Vagina (tissue), 2 donors: ENCODE data around the gene GRIK5. TPM values are rescaled to one million over a fixed set of nuclear protein-coding genes. Genes with fewer than 3 reads are reported as not detected.
"Not testable (repeated sequence)": the region's sequence is repeated elsewhere in the genome, so short reads cannot be mapped to it uniquely, and the experiment has no call there.

Source experiments
- DNase-seq, 2 donors: peaks; one replicate each; pipeline ENCODE4 v3.0.0-alpha.2; 2017; ENCODE audit errors: extremely low spot score in 2 of 2
- H3K27ac ChIP-seq: fragments of 200-600 bp; sonication (generic); one replicate; pipeline ENCODE4 v1.5.1; 2019
- H3K27me3 ChIP-seq: fragments of 200-600 bp; sonication (generic); one replicate; pipeline ENCODE4 v1.5.1; 2019
- H3K36me3 ChIP-seq, 2 donors: fragments of 200-600 bp; sonication (generic); one replicate each; pipeline ENCODE4 v1.5.1; 2017 to 2019
- H3K4me1 ChIP-seq: fragments of 200-600 bp; sonication (generic); one replicate; pipeline ENCODE4 v1.5.1; 2019
- H3K4me3 ChIP-seq, 2 donors: fragments of 200-600 bp; sonication (generic); 1 replicate in 1 of 2; 2 replicates in 1 of 2; pipeline ENCODE4 v1.5.1; 2016 to 2019
- H3K9me3 ChIP-seq: fragments of 200-600 bp; sonication (generic); one replicate; pipeline ENCODE4 v1.5.1; 2019
- POLR2A ChIP-seq, 2 donors: fragments of 450-650 bp; IDR thresholded peaks; one replicate each; pipeline ENCODE4 v1.6.1; 2017; ENCODE audit warnings: antibody characterized with exemption in 2 of 2, mild to moderate bottlenecking in 2 of 2, moderate library complexity in 2 of 2
- POLR2AphosphoS5 ChIP-seq, 2 donors: sonication (generic); formaldehyde crosslinking; IDR thresholded peaks; one replicate each; pipeline ENCODE4 v1.9.0; 2017; ENCODE audit warnings: antibody characterized with exemption in 2 of 2, mild to moderate bottlenecking in 2 of 2, low read depth in 1 of 2; ENCODE audit not compliant: insufficient read depth in 1 of 2
- intact Hi-C: fragments of 100-400 bp; cut with DNase I; formaldehyde crosslinking; loops from one replicate; pipeline ENCODE4 v1.15.1; 2023
- total RNA-seq: library from RNA; depleted of rRNA; stranded (reverse); fragments of >200 nt; gene quantifications from one replicate; pipeline ENCODE4 v1.2.3, GENCODE V29; 2016
- TF ChIP-seq, protein P1 (sequence below), 3 experiments: fragments of 450-650 bp in 2 of 3; fragments of 200-600 bp in 1 of 3; sonication (generic) in 1 of 3; IDR thresholded peaks; one replicate each; pipeline ENCODE4 v1.5.1; 2017 to 2019; ENCODE audit warnings: antibody characterized with exemption in 3 of 3, mild to moderate bottlenecking in 2 of 3, moderate library complexity in 2 of 3

GRIK5 gene
- total RNA-seq, 1 donor from 2014 or later = 2.5 TPM

DNA sequence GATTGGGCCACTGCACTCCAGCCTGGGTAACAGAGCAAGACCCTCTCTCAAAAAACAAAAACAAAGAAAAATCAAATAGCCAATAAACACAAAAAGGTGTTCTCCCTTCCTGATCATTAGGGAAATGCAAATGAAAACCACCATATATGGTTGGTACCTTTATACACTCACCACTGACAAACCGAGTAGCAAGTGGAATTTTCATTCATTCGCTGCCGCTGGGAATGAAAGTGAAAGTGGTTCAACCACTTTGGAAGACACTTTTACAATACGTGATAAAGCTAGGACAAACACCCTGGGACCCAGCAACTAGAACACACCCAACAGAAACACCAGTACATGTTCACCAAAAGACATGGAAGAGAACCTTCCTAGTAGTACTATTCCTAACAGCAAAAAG, 21.0 kb downstream of the GRIK5 start:
- TF ChIP-seq, protein P1, sequence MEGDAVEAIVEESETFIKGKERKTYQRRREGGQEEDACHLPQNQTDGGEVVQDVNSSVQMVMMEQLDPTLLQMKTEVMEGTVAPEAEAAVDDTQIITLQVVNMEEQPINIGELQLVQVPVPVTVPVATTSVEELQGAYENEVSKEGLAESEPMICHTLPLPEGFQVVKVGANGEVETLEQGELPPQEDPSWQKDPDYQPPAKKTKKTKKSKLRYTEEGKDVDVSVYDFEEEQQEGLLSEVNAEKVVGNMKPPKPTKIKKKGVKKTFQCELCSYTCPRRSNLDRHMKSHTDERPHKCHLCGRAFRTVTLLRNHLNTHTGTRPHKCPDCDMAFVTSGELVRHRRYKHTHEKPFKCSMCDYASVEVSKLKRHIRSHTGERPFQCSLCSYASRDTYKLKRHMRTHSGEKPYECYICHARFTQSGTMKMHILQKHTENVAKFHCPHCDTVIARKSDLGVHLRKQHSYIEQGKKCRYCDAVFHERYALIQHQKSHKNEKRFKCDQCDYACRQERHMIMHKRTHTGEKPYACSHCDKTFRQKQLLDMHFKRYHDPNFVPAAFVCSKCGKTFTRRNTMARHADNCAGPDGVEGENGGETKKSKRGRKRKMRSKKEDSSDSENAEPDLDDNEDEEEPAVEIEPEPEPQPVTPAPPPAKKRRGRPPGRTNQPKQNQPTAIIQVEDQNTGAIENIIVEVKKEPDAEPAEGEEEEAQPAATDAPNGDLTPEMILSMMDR (IDR thresholded peaks at IDR 0.05) = no peak
- no peak for TF ChIP-seq POLR2AphosphoS5 (IDR thresholded peaks at IDR 0.05; ENCODE audit: insufficient read depth in 1 of 2, low read depth in 1 of 2)
- no peak for TF ChIP-seq POLR2A (IDR thresholded peaks at IDR 0.05)
- no peak for DNase-seq
- Histone ChIP-seq H3K4me3 (no peak overlapping the region), H3K27me3 (no peaks in the 10 kb centered on the region), H3K36me3 (no peaks in the 10 kb centered on the region), H3K9me3 (no peaks in the 10 kb centered on the region), H3K4me1 (peaks cover 11% of the 10 kb centered on the region), H3K27ac (no peak overlapping the region)
- intact Hi-C loops = no loop called here

DNA sequence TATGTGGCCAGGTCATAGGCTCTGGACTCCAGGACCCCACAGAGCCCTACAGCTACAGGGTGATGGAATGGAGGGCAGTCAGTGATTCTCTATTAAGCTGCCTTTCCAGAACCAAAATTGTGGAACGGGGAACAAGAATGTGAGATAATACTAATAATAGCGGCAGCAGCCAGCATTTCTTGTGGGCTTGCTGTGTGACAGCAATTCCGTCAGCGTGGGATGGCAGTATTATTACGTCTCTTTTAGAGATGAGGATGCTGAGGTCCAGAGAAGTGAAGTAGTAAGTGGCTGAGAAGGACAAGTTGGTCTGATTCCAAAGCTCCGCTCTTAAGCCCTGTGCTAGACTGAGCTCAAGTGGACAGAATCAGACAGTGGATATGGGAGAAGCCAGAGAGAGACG, 24.4 kb downstream of the GRIK5 start:
- no peaks in the 10 kb centered on the region for H3K36me3 ChIP-seq
- intact Hi-C loops = no loop called here

DNA sequence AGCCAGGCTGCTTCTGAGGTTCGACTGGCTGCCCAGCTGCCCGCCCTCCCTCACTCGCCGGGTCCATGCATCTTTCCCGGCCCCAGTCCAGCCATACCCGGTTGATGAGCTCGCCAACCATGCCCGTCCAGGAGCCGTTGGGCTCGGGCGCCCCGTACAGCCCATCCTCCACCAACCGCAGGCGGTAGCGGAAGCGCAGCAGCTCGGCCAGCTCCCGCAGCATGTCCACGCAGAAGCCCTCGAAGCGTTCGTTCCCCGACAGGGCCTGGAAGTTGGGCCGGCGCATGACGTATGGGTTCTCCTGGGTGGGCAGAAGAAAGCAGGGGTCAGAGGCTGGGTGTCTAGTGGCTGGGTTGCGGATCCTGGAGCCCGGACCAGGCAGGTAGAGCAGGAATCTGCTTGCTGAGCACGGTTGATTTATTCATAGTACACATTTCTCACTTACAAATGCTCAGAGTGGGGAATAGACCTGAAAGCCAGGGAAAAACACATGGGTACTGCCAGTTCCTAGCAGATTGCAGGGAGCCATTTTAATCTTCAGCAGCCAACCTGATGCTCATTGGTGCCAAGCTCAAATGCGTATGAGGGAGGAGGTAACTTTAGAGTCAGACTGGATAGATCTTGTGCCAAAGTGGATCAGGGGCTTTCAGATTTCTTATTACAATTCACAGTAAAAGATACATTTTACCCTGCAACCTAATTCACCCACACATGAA, 27.4 kb downstream of the GRIK5 start:
- intact Hi-C loops = no loop called here
- TF ChIP-seq, protein P1 (IDR thresholded peaks at IDR 0.05) = no peak
- TF ChIP-seq POLR2AphosphoS5 (IDR thresholded peaks at IDR 0.05; ENCODE audit: insufficient read depth in 1 of 2, low read depth in 1 of 2) (no peak), POLR2A (IDR thresholded peaks at IDR 0.05) (no peak)
- Histone ChIP-seq H3K4me1 (no peaks in the 10 kb centered on the region), H3K4me3 (no peak overlapping the region), H3K36me3 (no peaks in the 10 kb centered on the region), H3K9me3 (no peaks in the 10 kb centered on the region), H3K27ac (no peak overlapping the region), H3K27me3 (no peaks in the 10 kb centered on the region)
- DNase-seq = no peak

More for the DNA sequence above, 24.4 kb downstream of the GRIK5 start:
- Histone ChIP-seq H3K27me3 (no peaks in the 10 kb centered on the region), H3K27ac (no peak overlapping the region), H3K9me3 (no peaks in the 10 kb centered on the region), H3K4me3 (no peak overlapping the region), H3K4me1 (no peaks in the 10 kb centered on the region)
- TF ChIP-seq, protein P1 (IDR thresholded peaks at IDR 0.05) = no peak
- TF ChIP-seq POLR2A (IDR thresholded peaks at IDR 0.05) = no peak
- TF ChIP-seq POLR2AphosphoS5 (IDR thresholded peaks at IDR 0.05; ENCODE audit: insufficient read depth in 1 of 2, low read depth in 1 of 2) = no peak
- no peak for DNase-seq

DNA sequence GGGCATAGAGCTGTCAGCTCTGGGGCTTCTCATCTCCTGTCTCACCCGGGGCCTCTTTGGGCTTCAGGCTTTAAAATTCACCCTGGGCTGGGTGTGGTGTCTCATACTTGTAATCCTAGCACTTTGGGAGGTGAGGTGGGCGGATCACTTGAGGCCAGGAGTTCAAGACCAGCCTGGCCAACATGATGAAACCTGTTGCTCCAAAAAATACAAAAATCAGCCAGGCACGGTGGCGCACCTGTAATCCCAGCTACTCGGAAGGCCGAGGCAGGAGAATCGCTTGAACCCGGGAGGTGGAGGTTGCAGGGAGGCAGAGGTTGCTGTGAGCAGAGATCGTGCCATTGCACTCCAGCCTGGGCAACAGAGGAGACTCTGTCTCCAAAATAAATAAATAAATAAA, 29.5 kb downstream of the GRIK5 start:
- DNase-seq, H3K36me3 ChIP-seq, H3K27ac ChIP-seq, H3K9me3 ChIP-seq, H3K4me1 ChIP-seq, H3K4me3 ChIP-seq, intact Hi-C loops, H3K27me3 ChIP-seq: not testable (repeated sequence)

DNA sequence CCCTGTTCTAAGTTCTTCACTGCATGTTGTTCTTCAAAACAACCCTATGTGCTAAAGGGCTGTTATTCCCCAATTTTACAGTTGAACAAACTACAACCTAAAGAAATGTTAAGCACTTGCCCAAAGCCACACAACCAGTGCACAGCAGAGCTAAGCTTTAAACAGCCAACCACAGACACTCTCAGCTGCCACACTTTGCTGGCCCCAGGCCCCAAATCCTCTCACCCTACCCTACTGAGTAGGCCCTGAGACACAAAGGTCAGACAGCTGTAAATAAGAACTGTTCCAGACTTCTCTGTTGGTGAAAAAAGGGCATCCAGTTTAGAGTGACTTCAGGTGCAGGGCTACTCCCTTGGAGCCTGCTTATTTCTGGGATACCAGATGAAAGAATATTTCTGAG, 30.0 kb downstream of the GRIK5 start:
- DNase-seq = no peak
- H3K4me1 ChIP-seq = no peaks in the 10 kb centered on the region
- intact Hi-C loops = no loop called here
- no peaks in the 10 kb centered on the region for H3K27me3 ChIP-seq
- no peaks in the 10 kb centered on the region for H3K36me3 ChIP-seq
- H3K9me3 ChIP-seq = no peaks in the 10 kb centered on the region
- no peak overlapping the region for H3K27ac ChIP-seq
- TF ChIP-seq, protein P1 (IDR thresholded peaks at IDR 0.05) = no peak
- TF ChIP-seq POLR2AphosphoS5 (IDR thresholded peaks at IDR 0.05; ENCODE audit: insufficient read depth in 1 of 2, low read depth in 1 of 2) (no peak), POLR2A (IDR thresholded peaks at IDR 0.05) (no peak)
- H3K4me3 ChIP-seq = no peak overlapping the region
